HK-2 (cell line): ENCODE results near the gene COL15A1.

Experiments
- DNase-seq: peaks from one replicate; pipeline ENCODE4 v3.0.0-alpha.2; 2018; ENCODE audit not compliant: unreplicated experiment

The COL15A1 gene

DNA sequence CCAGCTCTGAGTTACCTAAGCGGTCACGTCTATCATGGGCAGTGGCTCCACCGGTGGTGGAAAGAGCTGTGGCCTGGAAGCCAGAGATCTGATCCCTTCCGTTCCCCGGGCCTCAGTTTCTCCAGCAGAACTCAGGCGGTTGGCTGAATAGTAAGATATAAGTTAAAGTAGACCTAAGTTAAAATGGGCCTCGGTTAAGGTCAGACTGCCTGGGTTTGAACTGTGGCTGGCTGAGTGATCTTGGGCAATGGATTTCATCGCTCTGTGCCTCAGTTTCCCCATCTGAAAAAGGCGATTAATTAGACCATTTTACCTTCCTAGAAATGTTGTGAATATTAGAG lies 997 bp downstream of the COL15A1 start:
- no peak for DNase-seq

DNA sequence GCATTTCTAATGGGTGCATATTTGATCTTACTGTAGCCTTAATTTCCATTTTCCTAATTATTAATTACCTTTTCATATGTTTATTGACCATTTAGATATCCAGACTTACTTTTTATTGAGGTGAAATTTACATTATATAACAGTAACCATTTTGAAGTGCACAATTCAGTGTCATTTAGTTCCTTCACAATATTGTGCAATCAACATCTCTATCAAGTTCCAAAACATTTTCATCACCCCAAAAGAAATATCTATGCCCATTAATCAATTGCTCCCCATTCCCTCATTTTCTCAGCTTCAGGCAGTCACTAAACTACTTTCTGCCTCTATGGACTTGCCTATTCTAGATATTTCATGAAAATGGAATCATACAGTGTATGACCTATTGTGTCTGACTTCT lies 5.9 kb downstream of the COL15A1 start:
- DNase-seq, result no peak

DNA sequence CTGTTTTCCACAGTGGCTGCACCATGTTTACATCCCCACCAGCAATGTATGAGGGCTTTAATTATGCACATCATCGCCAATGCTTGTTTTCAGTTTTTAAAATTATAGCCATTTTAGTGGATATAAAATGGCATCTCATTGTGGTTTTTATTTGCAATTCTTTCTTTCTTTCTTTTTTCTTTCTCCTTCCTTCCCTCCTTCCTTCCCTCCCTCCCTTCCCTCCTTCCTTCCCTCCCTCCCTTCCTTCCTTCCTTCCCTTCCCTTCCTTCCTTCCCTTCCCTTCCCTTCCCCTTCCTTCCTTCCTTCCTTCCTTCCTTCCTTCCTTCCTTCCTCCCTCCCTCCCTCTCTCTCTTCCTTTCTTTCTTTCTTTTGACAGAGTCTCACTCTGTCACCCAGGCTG lies 6.6 kb downstream of the COL15A1 start:
- DNase-seq, result no peak

DNA sequence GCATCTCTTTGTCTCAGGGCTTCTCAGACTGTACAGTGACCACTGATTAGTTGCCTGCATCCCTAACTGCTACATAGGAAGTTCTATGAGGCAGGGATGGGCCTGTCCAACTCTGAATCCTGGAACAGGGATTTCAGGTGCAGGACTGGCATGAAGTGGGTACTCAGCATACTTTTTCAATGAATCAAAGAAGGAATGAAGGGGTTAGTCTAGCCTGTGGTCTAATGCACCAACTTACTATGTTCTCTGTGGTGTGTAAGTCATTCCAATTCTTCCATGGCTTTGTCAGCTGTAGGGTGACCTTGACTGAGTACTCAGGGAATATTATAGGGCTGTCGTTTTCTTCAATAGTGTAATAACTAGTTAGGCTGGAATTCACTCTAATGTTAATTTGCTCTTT lies 8.3 kb downstream of the COL15A1 start:
- DNase-seq, result no peak

DNA sequence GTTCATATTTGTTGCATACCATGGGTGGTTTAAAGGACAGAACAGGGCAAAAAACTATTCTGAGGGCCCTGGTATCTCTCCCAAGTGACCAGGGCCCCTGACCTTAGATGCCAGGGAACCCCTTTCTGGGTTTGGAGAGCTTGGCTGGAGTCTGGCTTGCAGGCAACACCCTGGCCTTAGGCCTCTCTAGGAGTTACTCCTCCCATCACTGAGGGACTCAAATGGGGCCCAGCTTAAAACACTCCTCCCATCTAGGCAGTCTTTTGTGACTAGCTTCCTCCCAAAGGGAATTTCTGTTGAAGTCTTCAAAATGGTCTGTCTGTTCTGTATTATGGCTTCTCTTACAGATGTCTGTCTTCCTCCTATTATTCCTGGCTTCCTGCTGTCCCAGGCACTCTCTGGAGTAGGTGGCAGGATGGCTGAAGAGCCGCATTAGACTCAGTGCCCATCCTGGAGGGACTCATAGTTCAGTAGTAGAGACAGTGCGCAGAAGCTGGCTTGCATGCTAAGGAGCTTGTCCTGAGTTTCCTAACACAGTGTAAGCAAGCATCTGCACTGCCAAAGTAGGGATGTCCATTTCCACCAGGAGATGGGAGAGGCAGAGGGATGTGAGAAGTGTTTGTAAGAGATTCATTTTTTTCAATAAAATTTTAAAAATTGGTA lies 10.0 kb downstream of the COL15A1 start:
- no peak for DNase-seq

DNA sequence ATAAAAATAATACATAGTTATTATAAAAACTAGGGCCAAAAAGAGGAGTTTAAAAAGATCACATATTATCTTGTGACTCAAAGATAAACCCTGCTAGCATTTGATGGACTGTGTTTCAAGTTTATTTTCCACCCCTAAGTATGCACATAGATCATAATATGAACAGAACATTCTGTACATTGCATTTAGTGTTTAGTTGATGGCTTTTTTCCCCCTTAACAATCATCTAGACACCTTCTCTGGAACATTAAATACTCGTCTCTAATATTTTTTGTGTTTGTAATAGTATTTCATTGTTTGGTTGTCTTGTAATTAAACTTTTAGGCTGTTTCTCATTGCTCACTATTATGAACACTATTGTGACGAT lies 10.5 kb downstream of the COL15A1 start:
- no peak for DNase-seq

DNA sequence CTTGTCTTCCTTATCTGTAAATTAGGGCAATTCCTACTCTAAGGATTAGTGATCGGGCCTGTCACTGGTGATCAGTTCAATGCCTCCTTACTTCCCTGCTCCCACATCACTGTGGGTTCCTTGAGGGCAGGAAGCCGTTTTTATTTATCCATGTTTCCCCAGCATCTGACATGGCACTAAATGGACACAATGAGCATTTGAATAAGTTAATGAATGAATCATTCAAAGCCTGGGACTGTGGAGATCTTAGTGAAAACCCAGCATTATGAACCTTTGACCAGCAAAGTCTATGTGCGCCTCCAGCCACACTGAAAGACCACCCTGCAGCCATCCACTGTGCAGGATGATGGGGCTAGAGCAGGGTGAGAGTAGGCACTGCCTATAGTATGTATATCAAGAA lies 11.6 kb downstream of the COL15A1 start:
- no peak for DNase-seq

DNA sequence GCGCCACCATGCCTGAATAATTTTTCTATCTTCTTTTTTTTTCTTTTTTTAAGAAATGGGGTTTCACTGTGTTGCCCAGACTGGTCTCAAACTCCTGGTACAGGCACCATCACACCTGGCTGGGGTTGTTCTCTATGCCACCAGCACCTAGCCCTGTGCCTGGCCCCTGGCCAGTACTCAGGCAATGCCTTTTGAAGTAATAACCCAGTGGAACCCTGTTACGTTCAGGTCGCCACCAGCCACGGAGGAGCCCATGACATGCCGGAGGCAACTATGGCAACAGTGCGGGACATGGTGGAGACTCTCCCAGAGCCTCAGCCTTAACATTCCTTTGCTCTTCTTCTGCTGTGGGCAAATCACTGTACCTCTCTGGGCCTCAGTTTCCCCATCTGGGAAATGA lies 14.1 kb downstream of the COL15A1 start:
- no peak for DNase-seq

DNA sequence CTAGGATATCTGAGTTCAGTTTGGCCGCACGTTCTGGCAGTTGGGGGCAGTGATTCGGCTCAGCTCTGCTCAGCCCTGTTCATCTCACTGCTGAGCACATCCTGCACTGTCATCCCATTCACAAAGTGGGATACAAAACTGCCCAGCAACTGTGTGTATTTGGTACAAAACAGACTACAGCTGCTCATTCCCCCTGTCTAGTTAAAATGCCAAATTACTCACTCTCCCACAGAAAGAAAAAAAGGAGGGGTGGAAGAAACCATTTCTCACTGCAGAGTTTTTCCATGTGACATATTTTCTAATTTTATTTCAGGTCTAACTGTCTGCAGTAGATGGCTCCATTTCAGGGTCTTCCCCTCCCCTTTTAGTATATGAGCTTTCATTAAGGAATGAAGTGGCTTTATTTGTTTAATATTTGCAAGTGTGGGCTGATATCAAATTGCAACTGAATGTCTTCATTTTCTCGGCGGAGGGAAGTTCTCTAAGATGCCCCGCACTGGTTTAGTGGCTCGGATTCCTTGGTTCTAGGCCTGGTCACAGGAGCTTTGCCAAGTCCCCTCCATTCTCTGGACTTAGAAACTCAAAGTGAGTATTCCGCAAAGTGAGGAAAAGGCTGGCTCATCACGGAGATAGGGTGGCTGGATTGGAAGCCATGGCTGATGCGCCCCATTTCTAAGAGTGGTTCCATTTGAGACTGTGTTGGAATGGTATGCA lies 14.7 kb downstream of the COL15A1 start:
- DNase-seq, result no peak

DNA sequence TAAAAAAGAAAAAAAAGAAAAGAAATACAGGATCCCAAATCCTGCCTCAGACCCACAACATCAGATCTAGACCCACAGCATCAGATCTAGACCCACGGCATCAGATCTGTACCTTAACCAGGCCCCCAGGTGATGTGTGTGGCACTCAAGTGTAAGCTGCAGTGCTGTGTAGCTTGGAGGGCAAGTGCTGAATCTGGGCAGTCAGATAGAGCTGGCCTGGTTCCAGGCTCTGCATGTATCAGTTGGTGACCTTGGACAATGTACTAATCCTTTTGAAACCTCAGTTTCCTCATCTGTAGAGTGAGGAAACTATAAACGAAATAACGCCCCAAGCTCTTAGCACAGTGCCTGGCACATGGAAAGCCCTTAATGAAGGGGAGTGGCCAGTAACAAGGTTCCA lies 16.7 kb downstream of the COL15A1 start:
- no peak for DNase-seq

DNA sequence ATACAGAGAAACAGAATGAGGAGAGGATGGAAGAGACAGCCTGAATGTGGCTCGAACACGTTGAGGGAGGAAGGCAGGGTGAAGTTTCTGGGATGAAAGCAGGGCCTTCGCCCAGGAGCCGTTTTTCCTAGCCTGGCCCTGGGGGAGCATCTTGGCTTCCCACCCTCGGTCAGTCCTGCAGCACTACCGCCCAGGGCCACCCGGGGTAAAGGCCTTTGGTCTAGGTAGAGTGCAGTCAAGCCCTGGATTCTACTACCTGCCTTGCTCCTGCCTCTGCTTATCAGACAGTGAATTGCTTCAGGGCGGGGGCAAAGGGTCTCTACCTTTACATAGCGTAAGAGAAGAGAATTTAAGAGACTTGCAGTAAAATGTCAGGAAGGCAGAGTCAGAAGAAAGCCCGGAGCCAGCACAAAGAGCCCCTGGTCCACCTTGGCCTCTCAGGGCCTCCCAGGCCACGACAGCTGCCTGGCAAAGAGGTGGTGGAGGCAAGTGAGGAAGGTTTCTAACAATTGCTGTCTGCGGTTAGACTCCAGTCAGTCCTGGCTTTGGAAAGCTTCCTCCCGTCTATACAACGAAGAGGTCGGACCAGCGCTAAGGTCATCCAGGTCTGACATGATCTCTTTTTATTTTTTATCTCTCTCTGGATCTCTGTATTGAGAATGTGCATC lies 17.9 kb downstream of the COL15A1 start:
- no peak for DNase-seq

DNA sequence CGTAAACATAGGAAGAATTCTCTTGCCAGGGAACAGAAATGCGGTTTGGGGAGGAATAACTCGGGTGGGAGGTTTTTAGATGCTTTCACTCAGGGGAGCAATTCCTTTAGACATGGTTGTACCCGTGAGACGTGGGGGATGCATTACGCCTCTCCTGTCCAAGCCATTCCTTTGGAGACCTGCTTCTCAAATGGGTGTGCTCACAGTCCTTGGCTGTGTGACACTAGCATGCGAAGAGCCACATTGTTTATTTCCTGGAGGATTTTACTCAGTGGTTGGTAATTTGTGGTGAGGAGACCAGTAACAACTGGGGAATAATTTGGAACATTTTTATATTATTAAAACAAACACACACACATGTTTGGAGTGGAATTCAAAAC lies 18.5 kb downstream of the COL15A1 start:
- no peak for DNase-seq

DNA sequence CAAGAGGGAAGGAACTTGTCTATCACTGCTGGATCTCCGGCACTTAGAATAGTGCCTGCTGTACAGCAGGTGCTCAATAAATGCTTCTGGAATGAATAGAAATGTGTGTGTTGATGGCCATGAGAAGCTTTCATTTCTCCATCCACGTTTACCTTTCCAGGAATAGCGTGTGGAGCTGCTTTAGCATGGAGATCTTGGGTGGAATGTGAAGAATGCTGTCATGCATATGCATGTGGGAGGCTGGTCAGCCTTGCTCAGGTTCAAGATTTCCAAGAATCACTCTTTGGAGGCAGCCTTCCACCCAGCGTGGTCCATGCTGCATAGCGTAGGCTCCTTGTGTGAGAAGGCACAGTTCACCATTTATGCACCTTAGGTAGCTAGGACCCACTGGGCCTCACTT lies 19.2 kb downstream of the COL15A1 start:
- no peak for DNase-seq

DNA sequence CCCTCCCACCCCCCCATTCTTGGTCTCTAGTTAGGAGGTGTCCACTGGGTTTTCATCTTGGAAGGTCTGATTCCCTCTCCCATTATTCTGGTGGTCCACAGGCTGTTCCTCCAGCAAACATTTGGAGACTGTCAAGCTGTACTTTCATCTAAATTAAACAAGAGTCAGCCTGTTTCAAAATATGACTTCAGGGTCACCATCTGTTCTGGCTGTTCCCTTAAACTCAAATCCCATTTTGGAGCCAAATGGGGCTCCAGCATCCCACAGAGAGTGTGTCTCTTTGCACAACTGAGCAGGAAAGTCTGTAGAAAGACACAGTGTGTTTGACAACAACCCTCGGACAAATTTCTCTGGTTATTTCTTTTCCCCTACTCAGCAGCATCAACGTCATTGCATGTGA lies 20.5 kb downstream of the COL15A1 start:
- no peak for DNase-seq

DNA sequence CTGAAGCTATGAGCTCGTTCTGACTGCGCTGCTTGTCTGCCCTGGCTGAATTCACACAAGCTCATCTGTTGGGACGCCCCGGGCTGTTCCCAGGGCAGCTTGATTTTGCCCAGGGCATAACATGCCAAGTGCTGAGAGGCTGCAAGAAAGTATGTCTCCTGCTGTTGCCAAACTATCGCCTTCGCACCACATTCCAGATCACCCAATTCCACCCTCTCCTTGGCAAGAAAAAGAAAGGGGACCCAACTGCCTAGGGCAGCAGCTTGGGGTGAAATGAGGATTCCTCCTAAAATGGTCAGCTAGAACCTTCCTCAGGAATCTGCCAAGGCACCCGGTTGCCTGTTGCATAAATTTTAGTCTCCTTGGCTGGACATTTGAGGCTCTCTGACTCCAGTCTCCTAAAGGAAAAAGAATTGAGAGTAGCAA lies 21.2 kb downstream of the COL15A1 start:
- no peak for DNase-seq

DNA sequence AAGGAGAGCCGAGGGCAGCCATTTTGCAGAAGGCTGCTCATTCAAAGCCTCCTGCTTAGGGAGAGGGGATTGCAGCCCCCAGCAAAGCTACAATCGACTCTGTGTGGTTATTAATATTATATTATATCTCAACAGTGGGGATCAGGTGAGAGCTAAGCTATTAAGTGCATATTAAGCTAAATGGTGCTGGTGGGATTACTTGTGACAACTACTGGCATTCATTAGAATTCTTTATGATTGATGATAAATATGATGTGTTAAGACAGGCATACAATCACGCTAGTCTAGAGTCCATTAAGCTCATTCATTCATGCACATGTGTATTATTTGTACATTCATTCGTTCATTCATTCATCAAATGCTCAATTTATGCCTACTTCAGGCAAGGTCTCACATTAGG lies 23.0 kb downstream of the COL15A1 start:
- no peak for DNase-seq

DNA sequence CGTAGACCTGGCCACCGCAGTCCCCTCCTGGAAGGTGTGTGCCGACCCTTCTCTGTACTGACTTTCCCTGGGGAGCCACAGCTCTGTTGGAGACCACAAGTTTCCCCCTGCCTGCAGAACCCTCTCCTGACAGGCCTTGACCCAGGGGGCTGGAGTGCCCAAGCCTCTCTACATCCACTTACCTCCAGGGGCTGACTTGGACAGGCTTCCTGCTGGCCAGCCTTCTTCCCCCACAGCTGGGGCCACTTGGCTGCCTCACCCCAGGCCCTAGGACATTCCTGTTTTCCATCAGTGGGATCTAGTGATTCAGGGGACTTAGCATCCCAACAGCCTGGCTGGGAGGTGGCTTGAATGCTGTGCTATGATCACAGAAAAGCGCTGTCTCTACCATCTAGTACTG lies 23.6 kb downstream of the COL15A1 start:
- DNase-seq, result no peak

DNA sequence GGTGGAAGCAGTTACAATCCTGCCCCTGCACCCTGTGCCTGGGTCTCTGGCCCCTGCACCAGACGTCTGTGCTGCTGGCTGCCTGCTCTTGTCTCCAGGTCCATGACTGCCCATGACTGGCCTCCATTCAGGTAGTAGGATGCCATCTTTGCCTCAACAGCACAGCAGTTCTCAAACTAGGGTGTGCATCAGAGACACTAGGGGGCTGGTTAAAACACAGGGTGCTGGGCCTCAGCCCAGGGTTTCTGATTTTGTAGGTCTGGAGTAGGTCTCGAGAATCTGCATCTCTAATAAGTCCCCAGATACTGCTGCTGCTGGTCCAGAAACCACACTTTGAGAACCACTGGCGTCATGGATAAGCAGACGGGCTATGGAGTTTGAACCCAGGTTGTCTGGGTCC lies 24.0 kb downstream of the COL15A1 start:
- no peak for DNase-seq

DNA sequence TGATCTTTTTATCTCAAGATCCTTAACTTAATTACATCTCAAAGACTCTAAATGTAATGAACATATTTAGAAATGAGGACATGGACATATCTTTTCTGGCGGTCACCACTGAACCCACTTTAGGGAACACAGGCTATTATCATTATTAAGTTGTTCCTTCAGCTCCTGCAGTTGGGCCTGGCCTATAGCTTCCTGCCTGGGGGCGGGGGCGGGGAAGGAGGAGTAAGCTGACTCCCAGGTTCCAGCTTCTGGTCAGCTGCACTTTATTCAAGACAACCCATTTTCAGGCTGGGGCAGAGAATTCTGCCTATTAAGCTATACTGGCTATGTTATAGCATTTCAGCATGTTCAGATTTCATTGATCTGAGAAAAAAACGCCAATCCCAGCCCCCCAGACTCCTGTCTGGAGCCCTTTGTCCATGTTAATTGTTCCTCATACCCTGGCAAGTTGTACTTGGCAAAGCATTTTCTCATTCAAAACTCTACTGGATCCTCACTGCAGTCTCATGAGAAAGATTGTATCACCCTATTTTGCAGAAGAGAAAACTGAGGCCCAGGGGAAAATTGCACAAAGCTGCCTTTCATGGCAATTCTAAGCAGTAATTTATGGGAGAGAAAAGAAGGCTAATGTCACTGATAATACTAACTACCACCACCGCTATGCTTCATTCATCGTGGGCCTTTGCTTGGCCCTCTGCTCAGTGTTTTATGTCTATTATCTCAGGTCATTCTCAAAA lies 25.1 kb downstream of the COL15A1 start:
- no peak for DNase-seq

DNA sequence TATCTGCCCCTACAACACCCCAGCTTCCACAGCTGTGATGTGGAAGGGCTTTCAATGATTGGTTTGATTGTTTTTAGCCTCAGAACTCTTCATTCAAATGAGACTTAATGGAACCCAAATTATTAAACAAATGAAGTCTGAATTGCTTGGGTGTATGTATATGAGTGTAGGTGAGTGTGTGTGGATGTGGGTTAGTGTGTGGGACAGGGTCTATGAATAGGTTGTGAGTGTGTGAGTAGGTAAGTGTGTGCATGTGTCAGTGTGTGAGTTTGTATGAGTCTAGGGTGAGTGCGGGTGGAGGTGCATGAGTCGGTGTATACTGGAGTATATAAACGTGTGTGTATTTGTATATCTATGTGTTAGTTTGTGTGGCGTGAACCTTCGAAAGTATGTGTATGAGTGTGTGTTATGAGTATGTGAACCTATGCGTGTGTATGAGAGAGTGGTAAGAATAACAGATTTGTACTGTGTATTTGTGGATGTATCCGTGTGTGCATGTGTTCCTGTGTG lies 26.9 kb downstream of the COL15A1 start:
- DNase-seq, result no peak

DNA sequence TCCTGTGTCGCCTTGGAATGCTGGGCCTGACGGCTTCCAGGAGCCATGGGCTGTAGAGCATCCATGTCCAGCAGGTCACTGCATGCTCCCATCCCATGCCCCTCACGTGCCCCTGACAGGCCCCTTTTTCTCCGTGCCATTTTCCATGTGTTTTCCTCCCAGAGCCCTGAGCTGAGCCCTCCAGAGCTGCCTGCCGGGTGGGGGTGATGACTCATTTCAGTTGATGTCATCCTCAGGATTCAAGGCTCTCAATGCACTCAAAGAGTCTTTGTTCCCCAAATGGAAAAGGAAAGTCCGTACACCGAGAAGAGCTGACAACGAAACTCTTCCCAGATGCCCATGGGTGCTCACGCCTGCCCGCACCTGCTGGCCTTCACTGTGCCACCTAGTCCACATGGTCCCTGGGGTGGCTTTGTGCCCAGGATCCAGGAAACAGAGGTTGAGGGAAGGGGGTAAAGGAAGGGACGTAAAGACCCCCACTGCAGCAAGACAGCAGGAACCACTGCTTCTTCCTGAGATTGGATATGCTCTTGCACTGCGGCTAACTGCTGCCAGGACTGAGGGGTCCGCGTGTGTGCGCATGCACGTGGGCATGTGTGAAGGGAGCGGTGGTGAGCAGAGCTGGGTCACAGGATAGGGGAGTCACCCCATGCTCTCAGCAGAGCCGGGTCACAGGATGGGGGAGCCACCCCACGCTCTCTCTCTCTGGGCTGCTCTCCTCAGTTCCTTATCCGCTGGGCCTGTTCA lies 27.6 kb downstream of the COL15A1 start:
- no peak for DNase-seq

DNA sequence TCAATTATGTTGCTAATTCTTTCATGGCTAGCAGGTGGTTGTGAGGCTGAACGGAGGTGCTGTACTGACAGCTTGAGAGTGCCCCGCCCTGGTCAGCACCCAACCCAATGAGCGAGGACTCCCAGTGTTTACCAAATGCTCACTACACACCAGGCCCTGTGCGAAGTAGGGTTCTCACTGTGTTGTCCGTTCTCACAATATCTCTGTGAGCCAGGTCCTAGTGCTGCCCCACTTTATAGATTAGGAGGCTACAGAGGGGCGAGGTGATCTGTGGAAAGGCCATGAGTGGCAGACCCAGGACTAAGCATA lies 28.2 kb downstream of the COL15A1 start:
- DNase-seq, result no peak
